ENCODE data around the gene CHST9.

- no peak for TF ChIP-seq POLR2A (IDR thresholded peaks at IDR 0.05)
- TF ChIP-seq, protein P1, sequence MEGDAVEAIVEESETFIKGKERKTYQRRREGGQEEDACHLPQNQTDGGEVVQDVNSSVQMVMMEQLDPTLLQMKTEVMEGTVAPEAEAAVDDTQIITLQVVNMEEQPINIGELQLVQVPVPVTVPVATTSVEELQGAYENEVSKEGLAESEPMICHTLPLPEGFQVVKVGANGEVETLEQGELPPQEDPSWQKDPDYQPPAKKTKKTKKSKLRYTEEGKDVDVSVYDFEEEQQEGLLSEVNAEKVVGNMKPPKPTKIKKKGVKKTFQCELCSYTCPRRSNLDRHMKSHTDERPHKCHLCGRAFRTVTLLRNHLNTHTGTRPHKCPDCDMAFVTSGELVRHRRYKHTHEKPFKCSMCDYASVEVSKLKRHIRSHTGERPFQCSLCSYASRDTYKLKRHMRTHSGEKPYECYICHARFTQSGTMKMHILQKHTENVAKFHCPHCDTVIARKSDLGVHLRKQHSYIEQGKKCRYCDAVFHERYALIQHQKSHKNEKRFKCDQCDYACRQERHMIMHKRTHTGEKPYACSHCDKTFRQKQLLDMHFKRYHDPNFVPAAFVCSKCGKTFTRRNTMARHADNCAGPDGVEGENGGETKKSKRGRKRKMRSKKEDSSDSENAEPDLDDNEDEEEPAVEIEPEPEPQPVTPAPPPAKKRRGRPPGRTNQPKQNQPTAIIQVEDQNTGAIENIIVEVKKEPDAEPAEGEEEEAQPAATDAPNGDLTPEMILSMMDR (IDR thresholded peaks at IDR 0.05) = no peak
Measured at GRCh38 chr18:26908906-26909305, 276.2 kb downstream of the CHST9 start.
